Colonic mucosa (tissue), 4 donors: ENCODE results near the gene OOSP3. TPM values are rescaled to one million over a fixed set of nuclear protein-coding genes. Genes with fewer than 3 reads are reported as not detected.

Experiments used
- DNase-seq: peaks from one replicate; pipeline ENCODE4 v3.0.0-alpha.2; 2020
- H3K27ac ChIP-seq: fragments of 200-600 bp; one replicate; pipeline ENCODE4 v1.8.0; 2021
- H3K27me3 ChIP-seq: fragments of 200-600 bp; one replicate; pipeline ENCODE4 v1.8.0; 2021
- H3K36me3 ChIP-seq: fragments of 200-600 bp; one replicate; pipeline ENCODE4 v1.8.0; 2021
- H3K4me1 ChIP-seq: fragments of 200-600 bp; one replicate; pipeline ENCODE4 v1.8.0; 2021; ENCODE audit warnings: mild to moderate bottlenecking
- H3K4me3 ChIP-seq: fragments of 200-600 bp; one replicate; pipeline ENCODE4 v1.8.0; 2021
- H3K9ac ChIP-seq, 2 donors: one replicate each; pipeline ENCODE4 v1.7.0; 2013; ENCODE audit warnings: control low read depth in 2 of 2, low read depth in 2 of 2, low read length in 2 of 2
- H3K9me3 ChIP-seq: fragments of 200-600 bp; one replicate; pipeline ENCODE4 v1.8.0; 2021
- CTCF ChIP-seq: fragments of 200-600 bp; IDR thresholded peaks from one replicate; pipeline ENCODE4 v1.8.0; 2022; ENCODE audit warnings: antibody characterized with exemption, mild to moderate bottlenecking
- intact Hi-C: fragments of 100-400 bp; cut with DNase I; formaldehyde crosslinking; loops from one replicate; pipeline ENCODE4 v1.14.1; 2022
- total RNA-seq, 2 donors: library from RNA; stranded (reverse); fragmentation: NEBNext Ultra II Directional in 1 of 2; extraction: Animal tissue kit (Norgen Biotek cat#: 25700) in 1 of 2; gene quantifications; one replicate each; pipeline ENCODE4 v1.2.1, GENCODE V29; 2021
- donor health status: healthy.
- donor health status: DM: no; HTN: no; CAD: no.
- donor health status: DM: no; HTN: no; CAD: no.

The OOSP3 gene
- total RNA-seq, 2 donors from 2014 or later, result not detected

DNA sequence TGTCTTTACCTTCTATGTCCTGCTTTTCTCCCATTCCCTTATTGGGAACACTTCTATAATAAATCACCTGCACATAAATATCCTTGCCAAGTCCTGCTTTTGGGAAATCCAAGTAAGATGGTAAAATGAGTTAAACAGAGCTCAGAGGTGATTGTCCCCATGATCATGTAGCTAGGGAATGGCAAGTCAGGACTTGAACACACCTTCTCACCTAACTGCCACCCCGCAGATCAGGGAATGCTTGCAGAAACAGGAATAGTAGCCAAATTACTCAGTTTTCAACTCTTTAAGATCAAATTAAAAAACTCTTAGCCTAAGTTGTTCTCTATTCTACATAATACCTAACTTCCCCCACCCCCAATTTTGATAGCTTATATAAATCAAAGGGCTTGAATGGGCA, 16.0 kb downstream of the OOSP3 start:
- Histone ChIP-seq H3K27ac (no peak overlapping the region), H3K9me3 (no peaks in the 10 kb centered on the region), H3K9ac (no peak overlapping the region), H3K4me1 (no peaks in the 10 kb centered on the region), H3K4me3 (no peak overlapping the region), H3K27me3 (no peaks in the 10 kb centered on the region), H3K36me3 (no peaks in the 10 kb centered on the region)
- TF ChIP-seq CTCF, result no peak
- intact Hi-C loops, result no loop called here
- no peak for DNase-seq

DNA sequence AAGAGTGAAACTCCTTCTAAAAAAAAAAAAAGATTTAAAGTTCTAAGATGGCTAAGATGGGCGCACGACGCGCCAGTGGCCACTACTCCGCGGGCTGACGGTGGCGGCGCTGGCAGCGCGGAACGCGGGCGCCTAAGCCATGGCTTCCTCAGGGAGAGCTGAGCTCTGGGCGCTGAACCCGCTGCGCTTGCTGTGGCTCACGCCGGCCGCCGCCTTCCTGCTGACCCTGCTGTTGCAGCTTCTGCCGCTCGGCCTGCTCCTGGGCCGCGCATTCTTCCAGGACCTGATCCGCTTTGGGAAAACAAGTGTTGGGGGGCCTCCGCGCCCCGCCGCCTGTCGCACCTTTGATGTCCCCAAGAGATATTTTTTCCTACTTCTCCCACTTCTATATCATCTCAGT, 19.5 kb downstream of the OOSP3 start:
- H3K4me1 ChIP-seq, result no peaks in the 10 kb centered on the region
- H3K27ac ChIP-seq, result no peak overlapping the region
- no peaks in the 10 kb centered on the region for H3K9me3 ChIP-seq
- DNase-seq, result no peak
- H3K27me3 ChIP-seq, result no peaks in the 10 kb centered on the region
- intact Hi-C loops, result no loop called here
- no peak overlapping the region for H3K4me3 ChIP-seq
- no peaks in the 10 kb centered on the region for H3K36me3 ChIP-seq
- H3K9ac ChIP-seq, result no peak overlapping the region
- TF ChIP-seq CTCF, result no peak

DNA sequence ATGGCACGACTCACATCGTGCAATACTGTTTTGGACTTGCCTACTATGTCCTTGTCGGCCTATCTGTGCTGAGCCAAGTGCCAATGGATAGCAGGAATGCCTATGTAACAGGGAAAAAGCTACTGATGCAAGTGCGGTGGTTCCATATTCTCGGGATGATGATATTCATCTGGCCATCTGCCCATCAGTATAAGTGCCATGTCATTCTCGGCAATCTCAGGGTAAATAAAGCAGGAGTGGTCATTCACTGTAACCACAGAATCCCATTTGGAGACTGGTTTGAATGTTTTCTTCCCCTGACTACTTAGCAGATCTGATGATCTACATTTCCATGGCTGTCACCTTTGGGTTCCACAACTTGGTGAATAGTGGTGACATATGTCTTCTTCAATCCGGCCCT, 20.1 kb downstream of the OOSP3 start:
- Histone ChIP-seq H3K27me3 (no peaks in the 10 kb centered on the region), H3K4me3 (no peak overlapping the region), H3K4me1 (no peaks in the 10 kb centered on the region), H3K9me3 (no peaks in the 10 kb centered on the region), H3K27ac (no peak overlapping the region), H3K9ac (no peak overlapping the region), H3K36me3 (no peaks in the 10 kb centered on the region)
- no peak for TF ChIP-seq CTCF
- no peak for DNase-seq
- intact Hi-C loops, result no loop called here

GRCh38 chr11:59899532-59899931, 20.9 kb downstream of the OOSP3 start:
- intact Hi-C loops, result no loop called here
- Histone ChIP-seq H3K27me3 (no peaks in the 10 kb centered on the region), H3K4me3 (no peak overlapping the region), H3K9me3 (no peaks in the 10 kb centered on the region), H3K36me3 (no peaks in the 10 kb centered on the region), H3K4me1 (no peaks in the 10 kb centered on the region), H3K9ac (no peak overlapping the region), H3K27ac (no peak overlapping the region)
- DNase-seq, result no peak
- TF ChIP-seq CTCF, result no peak

GRCh38 chr11:59900366-59901126, 22.0 kb downstream of the OOSP3 start:
- Histone ChIP-seq H3K4me1 (no peaks in the 10 kb centered on the region), H3K27me3 (no peaks in the 10 kb centered on the region), H3K36me3 (no peaks in the 10 kb centered on the region), H3K9me3 (no peaks in the 10 kb centered on the region), H3K9ac (no peak overlapping the region), H3K27ac (no peak overlapping the region), H3K4me3 (no peak overlapping the region)
- DNase-seq, result no peak
- intact Hi-C loops, result no loop called here
- TF ChIP-seq CTCF, result no peak
